Activated CD8-positive, alpha-beta T cell treated with anti-CD3 and anti-CD28 coated beads, Interleukin-2, amount 10 ng/mL, durations not matched to agents 7 days and 5 days (primary cell): ENCODE results near the gene EXOC4. TPM values are rescaled to one million over a fixed set of nuclear protein-coding genes. Genes with fewer than 3 reads are reported as not detected.

ENCODE experiments used
- ATAC-seq: fragments of 150-1000 bp; cut with Tn5 transposase; one replicate; pipeline ENCODE4 v1.10.0; 2021; ENCODE audit warnings: moderate library complexity
- CTCF ChIA-PET: fragments of 350-600 bp; sonication (Branson Sonifier 250); formaldehyde crosslinking; loops from one replicate; lab custom pipeline; 2021; ENCODE audit warnings: antibody characterized with exemption; lab: Charles Lee
- POLR2A ChIA-PET: fragments of 350-600 bp; sonication (Branson Sonifier 250); formaldehyde crosslinking; loops from one replicate; lab custom pipeline; 2021; ENCODE audit warnings: antibody characterized with exemption; lab: Charles Lee
- DNase-seq: peaks from one replicate; pipeline ENCODE4 v3.0.0-alpha.2; 2020
- H3K27ac Mint-ChIP-seq: one replicate; pipeline ENCODE4 v1.8.0; 2021; ENCODE audit warnings: mild to moderate bottlenecking, mixed read lengths
- H3K27me3 Mint-ChIP-seq: one replicate; pipeline ENCODE4 v1.8.0; 2021; ENCODE audit warnings: low read depth, mixed read lengths
- H3K36me3 Mint-ChIP-seq: one replicate; pipeline ENCODE4 v1.8.0; 2021; ENCODE audit warnings: low read depth, mixed read lengths
- H3K4me1 Mint-ChIP-seq: one replicate; pipeline ENCODE4 v1.8.0; 2021; ENCODE audit warnings: low read depth, mixed read lengths
- H3K4me3 Mint-ChIP-seq: one replicate; pipeline ENCODE4 v1.8.0; 2021; ENCODE audit warnings: mild to moderate bottlenecking, mixed read lengths
- H3K9me3 Mint-ChIP-seq: one replicate; pipeline ENCODE4 v1.8.0; 2022; ENCODE audit warnings: mixed read lengths; ENCODE audit not compliant: insufficient read depth
- total RNA-seq, 2 experiments: library from RNA; stranded (reverse); gene quantifications; one replicate each; pipeline ENCODE4 v1.2.3, GENCODE V29; 2021

Gene EXOC4
- total RNA-seq, 2 experiments from 2014 or later, result 68.2 to 75.1 TPM

- H3K9me3 Mint-ChIP-seq, result no peaks in the 10 kb centered on the region
- ChIA-PET CTCF (no interaction called here), POLR2A (no interaction called here)
- no peak overlapping the region for H3K27ac Mint-ChIP-seq
- H3K36me3 Mint-ChIP-seq, result no peaks in the 10 kb centered on the region
- no peak for DNase-seq
- ATAC-seq, result no peak
- no peaks in the 10 kb centered on the region for H3K4me1 Mint-ChIP-seq
- no peaks in the 10 kb centered on the region for H3K27me3 Mint-ChIP-seq
- H3K4me3 Mint-ChIP-seq, result no peak overlapping the region
Measured at GRCh38 chr7:133650487-133651300, 397.8 kb downstream of the EXOC4 start.

- H3K36me3 Mint-ChIP-seq, result no peaks in the 10 kb centered on the region
- no peaks in the 10 kb centered on the region for H3K27me3 Mint-ChIP-seq
- ChIA-PET CTCF (no interaction called here), POLR2A (no interaction called here)
- DNase-seq (no peak), ATAC-seq (no peak)
- H3K4me1 Mint-ChIP-seq, result no peaks in the 10 kb centered on the region
- no peak overlapping the region for H3K27ac Mint-ChIP-seq
- H3K4me3 Mint-ChIP-seq, result no peak overlapping the region
- no peaks in the 10 kb centered on the region for H3K9me3 Mint-ChIP-seq
Measured at GRCh38 chr7:133652547-133652946, 399.7 kb downstream of the EXOC4 start.

- H3K27me3 Mint-ChIP-seq, result no peaks in the 10 kb centered on the region
- no peaks in the 10 kb centered on the region for H3K4me1 Mint-ChIP-seq
- no peak overlapping the region for H3K27ac Mint-ChIP-seq
- ATAC-seq (no peak), DNase-seq (no peak)
- no peaks in the 10 kb centered on the region for H3K36me3 Mint-ChIP-seq
- CTCF ChIA-PET, result no interaction called here
- POLR2A ChIA-PET, result no interaction called here
- no peak overlapping the region for H3K4me3 Mint-ChIP-seq
- H3K9me3 Mint-ChIP-seq, result no peaks in the 10 kb centered on the region
Measured at GRCh38 chr7:133654547-133654946, 401.7 kb downstream of the EXOC4 start.

GRCh38 chr7:133662276-133662675 is 409.4 kb downstream of the EXOC4 start:
- CTCF ChIA-PET, result no interaction called here
- DNase-seq, result no peak
- Mint-ChIP-seq H3K27ac (no peak overlapping the region), H3K27me3 (no peaks in the 10 kb centered on the region), H3K4me3 (no peak overlapping the region), H3K36me3 (peaks cover 3% of the 10 kb centered on the region), H3K4me1 (peaks cover 9% of the 10 kb centered on the region), H3K9me3 (no peaks in the 10 kb centered on the region)
- POLR2A ChIA-PET, result no interaction called here
- ATAC-seq, result no peak

- CTCF ChIA-PET, result no interaction called here
- Mint-ChIP-seq H3K4me1 (peaks cover 9% of the 10 kb centered on the region), H3K27ac (no peak overlapping the region)
Measured at GRCh38 chr7:133662830-133663229, 410.0 kb downstream of the EXOC4 start.

GRCh38 chr7:133664528-133664927 is 411.6 kb downstream of the EXOC4 start:
- no peak for DNase-seq
- POLR2A ChIA-PET, result no interaction called here
- Mint-ChIP-seq H3K4me3 (no peak overlapping the region), H3K27ac (no peak overlapping the region), H3K4me1 (peaks cover 9% of the 10 kb centered on the region), H3K27me3 (no peaks in the 10 kb centered on the region), H3K9me3 (no peaks in the 10 kb centered on the region), H3K36me3 (peaks cover 3% of the 10 kb centered on the region)
- no peak for ATAC-seq
- CTCF ChIA-PET, result no interaction called here

More at GRCh38 chr7:133662830-133663229, 410.0 kb downstream of the EXOC4 start:
- Mint-ChIP-seq H3K27me3 (no peaks in the 10 kb centered on the region), H3K9me3 (no peaks in the 10 kb centered on the region), H3K36me3 (peaks cover 3% of the 10 kb centered on the region), H3K4me3 (no peak overlapping the region)
- no peak for ATAC-seq
- DNase-seq, result no peak
- POLR2A ChIA-PET, result no interaction called here

- Mint-ChIP-seq H3K27ac (no peak overlapping the region), H3K4me3 (no peak overlapping the region), H3K9me3 (no peaks in the 10 kb centered on the region), H3K27me3 (no peaks in the 10 kb centered on the region), H3K4me1 (no peaks in the 10 kb centered on the region), H3K36me3 (no peaks in the 10 kb centered on the region)
- ATAC-seq (no peak), DNase-seq (no peak)
- ChIA-PET POLR2A (interaction anchor here (0.6 kb wide), 1 partner anchor 1632 kb away, joined by 3 read pairs; no protein-coding TSS in a partner anchor), CTCF (no interaction called here)
Measured at GRCh38 chr7:133668296-133669060, 415.6 kb downstream of the EXOC4 start.

GRCh38 chr7:133669061-133669455 is 416.2 kb downstream of the EXOC4 start:
- no peak for ATAC-seq
- Mint-ChIP-seq H3K27ac (no peak overlapping the region), H3K4me3 (no peak overlapping the region), H3K27me3 (no peaks in the 10 kb centered on the region), H3K9me3 (no peaks in the 10 kb centered on the region), H3K4me1 (no peaks in the 10 kb centered on the region), H3K36me3 (no peaks in the 10 kb centered on the region)
- CTCF ChIA-PET, result no interaction called here
- no peak for DNase-seq
- POLR2A ChIA-PET, result interaction anchor here (0.6 kb wide), 1 partner anchor 1633 kb away, joined by 3 read pairs; no protein-coding TSS in a partner anchor

GRCh38 chr7:133670250-133670649 is 417.4 kb downstream of the EXOC4 start:
- DNase-seq (no peak), ATAC-seq (no peak)
- Mint-ChIP-seq H3K9me3 (no peaks in the 10 kb centered on the region), H3K27me3 (no peaks in the 10 kb centered on the region), H3K27ac (no peak overlapping the region), H3K36me3 (no peaks in the 10 kb centered on the region), H3K4me1 (no peaks in the 10 kb centered on the region), H3K4me3 (no peak overlapping the region)
- ChIA-PET POLR2A (no interaction called here), CTCF (no interaction called here)

- Mint-ChIP-seq H3K27ac (no peak overlapping the region), H3K36me3 (no peaks in the 10 kb centered on the region), H3K4me1 (no peaks in the 10 kb centered on the region), H3K9me3 (no peaks in the 10 kb centered on the region), H3K27me3 (no peaks in the 10 kb centered on the region), H3K4me3 (no peak overlapping the region)
- POLR2A ChIA-PET, result no interaction called here
- DNase-seq, result no peak
- no peak for ATAC-seq
- CTCF ChIA-PET, result no interaction called here
Measured at GRCh38 chr7:133672866-133673265, 420.0 kb downstream of the EXOC4 start.

- DNase-seq (no peak), ATAC-seq (no peak)
- CTCF ChIA-PET, result no interaction called here
- no peaks in the 10 kb centered on the region for H3K27me3 Mint-ChIP-seq
- no peaks in the 10 kb centered on the region for H3K4me1 Mint-ChIP-seq
- no peak overlapping the region for H3K27ac Mint-ChIP-seq
- H3K36me3 Mint-ChIP-seq, result no peaks in the 10 kb centered on the region
- no peaks in the 10 kb centered on the region for H3K9me3 Mint-ChIP-seq
- no peak overlapping the region for H3K4me3 Mint-ChIP-seq
- POLR2A ChIA-PET, result no interaction called here
Measured at GRCh38 chr7:133674079-133674763, 421.3 kb downstream of the EXOC4 start.
